Measurements from ENCODE around the gene NINJ1. TPM values are rescaled to one million over a fixed set of nuclear protein-coding genes. Genes with fewer than 3 reads are reported as not detected.
A peak's percentile ranks its signal among the peaks of the same experiment; 100 is the strongest.

Gene NINJ1
- total and polyA plus RNA-seq, 2 donors (not counting 3 experiments of a cell fraction or from before 2014, with no cell fraction given) = 31.5 to 57.7 TPM

- Histone ChIP-seq H3K9ac (replicated peaks; ENCODE audit: extremely low read depth, insufficient read depth, low read length) (no peak overlapping the region), H3K9me1 (replicated peaks; ENCODE audit: control insufficient read depth, extremely low read depth, insufficient read depth, low read length) (no peaks in the 10 kb centered on the region), H3K4me2 (ENCODE audit: insufficient read depth, low read length) (no peak overlapping the region), H3K4me1 (ENCODE audit: control insufficient read depth, extremely low read depth, insufficient read depth, low read length) (peaks cover 32% of the 10 kb centered on the region), H3K9me3 (replicated peaks; ENCODE audit: control insufficient read depth, insufficient read depth, low read length) (no peaks in the 10 kb centered on the region), H3K79me2 (ENCODE audit: control insufficient read depth, insufficient read depth, low read length) (peaks cover 77% of the 10 kb centered on the region), H3K27me3 (ENCODE audit: control insufficient read depth in 2 of 2, insufficient read depth in 2 of 2, low read length in 2 of 2) (no peaks in the 10 kb centered on the region), H3K27ac (ENCODE audit: insufficient read depth, low read depth, low read length) (peak overlapping the region; percentile 5), H2AFZ (ENCODE audit: low read depth, low read length) (no peak overlapping the region), H3K36me3 (ENCODE audit: control insufficient read depth in 2 of 2, extremely low read depth in 1 of 2, insufficient read depth in 2 of 2, low read length in 2 of 2) (no peaks in the 10 kb centered on the region), H3K4me3 (replicated peaks in 1 of 3; ENCODE audit: insufficient read depth in 1 of 3, low read depth in 1 of 3, low read length in 3 of 3) (no peak overlapping the region), H4K20me1 (replicated peaks; ENCODE audit: control insufficient read depth, extremely low read depth, insufficient read depth, low read length) (peaks cover 7% of the 10 kb centered on the region)
- DNase-seq (ENCODE audit: low read depth, low spot score) = no peak
- BruUV-seq (replicated peaks) = no TSS peak
- POLR2A ChIA-PET = no interaction called here
- FAIRE-seq = no peak
- intact Hi-C loops (cut with micrococcal nuclease) = loop anchor here (5.0 to 10.0 kb wide), 3 partner anchors 425 to 1065 kb away; partner anchors contain the start of gene IPPK
- TF ChIP-seq POLR2AphosphoS5 (IDR thresholded peaks at IDR 0.05; ENCODE audit: insufficient read depth, low read depth, low read length) = no peak
- TF ChIP-seq JUN (IDR thresholded peaks at IDR 0.05; ENCODE audit: borderline replicate concordance, insufficient read depth, insufficient read length, low read depth) = no peak
- no peak for TF ChIP-seq POLR2A (IDR thresholded peaks at IDR 0.05; ENCODE audit: low read depth, low read length)
- TF ChIP-seq CTCF (IDR thresholded peaks at IDR 0.05; ENCODE audit: extremely low read depth in 1 of 2, insufficient read depth in 1 of 2, low read depth in 1 of 2, low read length in 2 of 2) = no peak
- dilution Hi-C loops (cut with MboI; ENCODE audit: extremely low pct_ligation_motif_present, low sequenced_read_pairs) = no loop called here
- CTCF ChIA-PET = interaction anchor here (1.3 to 2.4 kb wide), 3 partner anchors 9 to 54 kb away, joined by 3 to 26 read pairs (median 6); no protein-coding TSS in a partner anchor
Measured at GRCh38 chr9:93099551-93100275, 34.3 kb downstream of the NINJ1 start.
